Choroid plexus epithelial cell (primary cell): Measurements from ENCODE around the gene PAK5.

Experiments
- DNase-seq: peaks from one replicate; pipeline ENCODE4 v3.0.0-alpha.2; 2010; ENCODE audit warnings: low read depth
- H3K4me3 ChIP-seq: 2 replicates; pipeline ENCODE4 v1.5.1; 2011; ENCODE audit warnings: low read depth, mild to moderate bottlenecking, control low read depth, low read length, moderate library complexity
- TF ChIP-seq, protein P1 (sequence below): conservative IDR thresholded peaks from 2 replicates; pipeline ENCODE4 v1.5.1; 2011; ENCODE audit warnings: low read depth, mild to moderate bottlenecking, control low read depth, inconsistent platforms, low read length, moderate library complexity

Gene PAK5

DNA sequence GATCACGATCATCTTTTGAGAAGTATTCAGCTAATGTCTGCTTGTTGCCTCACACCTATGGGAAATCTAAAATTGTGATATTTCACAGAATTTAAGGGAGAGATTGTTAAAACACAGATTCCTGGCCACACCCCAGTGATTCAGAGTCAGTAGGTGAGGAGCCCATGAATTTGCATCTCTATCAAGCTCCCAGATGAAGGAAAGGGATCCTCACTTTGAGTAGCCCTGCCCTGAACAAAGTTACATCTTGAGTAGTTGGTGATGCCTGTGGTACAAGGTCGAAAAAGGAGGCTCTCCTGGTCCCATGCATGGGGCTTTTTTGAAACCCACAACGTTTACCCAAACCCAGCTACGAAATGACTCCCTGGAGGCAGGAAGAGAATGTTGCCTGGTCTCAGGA is 79.5 kb downstream of the PAK5 start:
- TF ChIP-seq, protein P1, sequence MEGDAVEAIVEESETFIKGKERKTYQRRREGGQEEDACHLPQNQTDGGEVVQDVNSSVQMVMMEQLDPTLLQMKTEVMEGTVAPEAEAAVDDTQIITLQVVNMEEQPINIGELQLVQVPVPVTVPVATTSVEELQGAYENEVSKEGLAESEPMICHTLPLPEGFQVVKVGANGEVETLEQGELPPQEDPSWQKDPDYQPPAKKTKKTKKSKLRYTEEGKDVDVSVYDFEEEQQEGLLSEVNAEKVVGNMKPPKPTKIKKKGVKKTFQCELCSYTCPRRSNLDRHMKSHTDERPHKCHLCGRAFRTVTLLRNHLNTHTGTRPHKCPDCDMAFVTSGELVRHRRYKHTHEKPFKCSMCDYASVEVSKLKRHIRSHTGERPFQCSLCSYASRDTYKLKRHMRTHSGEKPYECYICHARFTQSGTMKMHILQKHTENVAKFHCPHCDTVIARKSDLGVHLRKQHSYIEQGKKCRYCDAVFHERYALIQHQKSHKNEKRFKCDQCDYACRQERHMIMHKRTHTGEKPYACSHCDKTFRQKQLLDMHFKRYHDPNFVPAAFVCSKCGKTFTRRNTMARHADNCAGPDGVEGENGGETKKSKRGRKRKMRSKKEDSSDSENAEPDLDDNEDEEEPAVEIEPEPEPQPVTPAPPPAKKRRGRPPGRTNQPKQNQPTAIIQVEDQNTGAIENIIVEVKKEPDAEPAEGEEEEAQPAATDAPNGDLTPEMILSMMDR = no peak
- no peak for DNase-seq
- H3K4me3 ChIP-seq = no peak overlapping the region

DNA sequence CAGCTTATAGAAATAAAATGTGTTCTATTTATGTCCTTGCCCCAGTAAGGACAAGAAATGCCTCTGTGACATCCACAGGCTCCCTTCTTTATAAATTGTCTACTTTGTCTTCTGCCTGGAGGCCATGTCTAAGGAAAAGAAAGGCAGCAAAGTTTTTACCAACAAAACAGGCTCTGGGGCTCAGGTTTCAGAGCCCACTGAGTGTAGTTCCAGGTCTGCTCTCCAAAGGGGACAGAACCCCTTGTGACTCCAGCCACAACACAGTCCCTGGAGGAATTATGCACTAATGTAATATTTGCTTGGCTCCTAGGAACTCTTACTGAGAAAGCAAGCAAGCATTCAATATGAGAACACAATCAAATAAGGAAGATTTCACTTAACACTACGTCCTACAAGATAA is 80.1 kb downstream of the PAK5 start:
- TF ChIP-seq, protein P1 = no peak

DNA sequence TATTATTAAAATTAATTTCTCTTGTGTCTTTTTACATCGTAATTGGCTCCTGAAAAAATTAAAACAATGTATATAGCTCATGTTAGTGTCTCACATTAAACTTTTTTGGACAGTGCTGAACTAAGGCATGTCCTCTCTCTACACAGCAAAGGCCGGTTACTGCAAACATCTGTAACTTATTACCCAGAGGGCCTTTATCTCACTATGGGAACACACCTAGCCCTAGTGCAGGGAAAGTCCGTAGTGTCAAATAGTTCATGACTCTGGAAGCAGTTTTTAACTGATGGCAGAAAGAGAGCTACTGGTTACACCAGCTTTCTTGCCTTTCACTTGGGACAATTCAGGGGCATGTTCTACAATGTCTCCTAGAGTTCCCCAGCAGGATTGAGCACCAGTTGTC is 82.2 kb downstream of the PAK5 start:
- no peak overlapping the region for H3K4me3 ChIP-seq
- TF ChIP-seq, protein P1 = no peak

More for the DNA sequence above, 80.1 kb downstream of the PAK5 start:
- DNase-seq = no peak
- no peak overlapping the region for H3K4me3 ChIP-seq

DNA sequence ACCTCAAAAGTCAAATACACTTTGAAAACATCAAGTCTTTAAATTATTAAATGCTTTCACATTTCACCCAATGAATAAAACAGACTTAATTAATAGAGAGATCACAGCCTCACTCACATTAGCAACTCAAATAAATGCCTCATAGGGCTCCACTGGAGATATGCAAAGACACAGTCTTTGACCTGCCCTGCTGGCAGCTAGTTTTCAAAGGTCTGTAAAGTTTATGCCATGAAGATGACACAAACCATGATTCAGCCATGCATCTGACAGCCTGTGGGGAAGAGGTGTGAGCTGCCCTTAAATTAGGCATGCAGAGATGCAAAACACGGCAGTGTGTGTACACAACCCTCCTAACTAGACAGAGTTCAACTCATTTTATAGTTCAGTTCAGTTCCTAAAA is 83.6 kb downstream of the PAK5 start:
- TF ChIP-seq, protein P1 = no peak
- no peak for DNase-seq
- no peak overlapping the region for H3K4me3 ChIP-seq

More for the DNA sequence above, 82.2 kb downstream of the PAK5 start:
- no peak for DNase-seq

DNA sequence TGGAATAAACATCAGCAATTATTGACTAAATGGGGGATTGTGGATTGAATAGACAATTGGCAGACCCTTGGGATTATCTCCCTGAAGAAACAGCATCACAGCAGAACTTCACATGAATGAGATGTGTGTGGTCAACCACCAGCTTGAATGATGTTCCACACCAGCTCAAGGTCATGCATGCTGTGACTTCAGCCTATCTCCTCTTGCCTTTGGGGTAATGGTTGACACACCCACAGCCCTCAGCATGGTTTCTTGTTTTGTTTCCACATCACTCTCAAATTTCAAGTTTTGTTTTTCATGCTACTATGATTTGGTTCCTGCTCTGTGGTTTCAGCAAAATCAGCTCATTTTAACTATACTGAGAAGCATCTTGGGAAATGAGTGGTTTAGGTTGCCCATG is 94.3 kb downstream of the PAK5 start:
- TF ChIP-seq, protein P1 = no peak
- no peak overlapping the region for H3K4me3 ChIP-seq
- DNase-seq = no peak

DNA sequence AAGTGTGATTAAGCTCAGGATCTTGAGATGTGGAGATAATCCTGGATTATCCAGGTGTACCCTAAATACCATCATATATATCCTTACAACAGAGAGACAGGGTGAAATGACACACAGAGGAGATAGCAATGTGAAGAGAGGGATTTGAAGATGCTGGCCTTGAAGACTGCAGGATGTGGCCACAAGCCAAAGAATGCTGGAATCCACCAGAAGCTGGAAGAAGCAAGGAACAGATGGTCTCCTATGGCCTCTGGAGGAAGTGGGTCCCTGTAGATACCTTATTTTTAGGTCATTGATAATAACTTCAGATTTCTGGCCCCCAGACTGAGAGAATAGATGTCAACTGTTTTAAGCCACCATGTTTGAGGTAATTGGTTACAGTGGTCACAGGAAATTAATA is 95.0 kb downstream of the PAK5 start:
- TF ChIP-seq, protein P1 = no peak
- H3K4me3 ChIP-seq = no peak overlapping the region

DNA sequence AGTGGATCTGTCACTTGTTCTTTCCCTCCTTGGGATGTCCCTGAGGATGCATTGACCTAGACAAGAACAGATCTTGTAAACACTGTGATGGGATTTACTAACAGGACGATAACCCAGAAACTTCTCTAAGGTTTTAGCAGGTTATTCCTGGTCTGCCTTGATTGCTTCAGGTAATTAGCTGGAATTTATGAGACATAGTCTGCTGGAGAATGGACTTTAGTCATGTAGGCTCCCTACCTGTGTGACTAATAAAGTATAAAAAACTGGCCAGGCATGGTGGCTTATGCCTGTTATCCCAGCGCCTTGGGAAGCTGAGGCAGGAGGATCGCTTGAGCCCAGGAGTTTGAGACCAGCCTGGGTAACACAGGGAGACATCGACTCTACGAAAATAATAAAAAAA is 96.1 kb downstream of the PAK5 start:
- H3K4me3 ChIP-seq = no peak overlapping the region
- DNase-seq = no peak
- TF ChIP-seq, protein P1 = no peak

More for the DNA sequence above, 95.0 kb downstream of the PAK5 start:
- DNase-seq = no peak
